Astrocyte of the spinal cord (primary cell): Measurements from ENCODE around the gene DSTYK.

Experiments used
- DNase-seq: peaks from one replicate; pipeline ENCODE4 v3.0.0; 2011; ENCODE audit warnings: low read depth, low spot score
- H3K4me3 ChIP-seq: 2 replicates; pipeline ENCODE4 v1.5.1; 2011; ENCODE audit warnings: low read depth, mild to moderate bottlenecking, low read length, moderate library complexity
- CTCF ChIP-seq: IDR thresholded peaks from 2 replicates; pipeline ENCODE4 v1.5.1; 2012; ENCODE audit warnings: low read depth, mild to moderate bottlenecking, low read length, inconsistent platforms
- in situ Hi-C: cut with HindIII; loops from 2 replicates; pipeline ENCODE4 v1.10.0; 2017; ENCODE audit warnings: low sequenced_read_pairs

DSTYK gene

DNA sequence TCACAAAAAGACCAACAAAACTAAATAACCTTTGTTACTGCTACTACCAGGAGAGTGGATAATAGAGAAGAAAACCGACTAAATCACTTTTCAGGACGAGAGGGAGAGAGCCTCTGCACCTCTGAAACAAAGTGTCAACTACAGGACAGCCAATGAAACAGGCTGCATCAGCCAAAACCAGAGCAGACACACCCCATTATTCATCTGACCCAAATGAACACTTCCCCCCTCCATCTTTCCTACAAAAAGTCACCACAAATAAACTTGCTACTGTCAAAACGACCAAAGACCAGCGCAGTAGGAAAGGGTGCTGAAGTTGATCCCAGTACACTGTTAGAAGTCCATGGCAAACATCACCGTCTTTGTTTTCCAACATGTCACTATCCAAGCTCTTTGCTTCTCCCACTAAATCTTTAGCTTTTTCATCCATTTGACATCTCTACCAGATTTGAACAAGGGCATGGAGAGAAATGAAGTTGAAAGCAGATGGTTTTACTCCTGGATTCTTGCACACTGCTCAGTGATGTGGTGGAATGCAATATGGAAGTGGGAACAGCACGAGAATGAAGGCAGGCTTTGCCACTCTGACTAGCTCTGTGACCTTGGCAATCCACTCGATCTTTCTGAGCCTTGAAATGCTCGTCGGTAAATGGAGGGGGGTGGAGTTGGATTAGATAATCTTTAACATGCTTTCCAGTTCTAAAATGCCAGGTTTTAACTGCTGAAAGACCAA is 20.5 kb downstream of the DSTYK start:
- no peak for DNase-seq
- TF ChIP-seq CTCF = no peak
- H3K4me3 ChIP-seq = no peak overlapping the region
- in situ Hi-C loops = no loop called here

DNA sequence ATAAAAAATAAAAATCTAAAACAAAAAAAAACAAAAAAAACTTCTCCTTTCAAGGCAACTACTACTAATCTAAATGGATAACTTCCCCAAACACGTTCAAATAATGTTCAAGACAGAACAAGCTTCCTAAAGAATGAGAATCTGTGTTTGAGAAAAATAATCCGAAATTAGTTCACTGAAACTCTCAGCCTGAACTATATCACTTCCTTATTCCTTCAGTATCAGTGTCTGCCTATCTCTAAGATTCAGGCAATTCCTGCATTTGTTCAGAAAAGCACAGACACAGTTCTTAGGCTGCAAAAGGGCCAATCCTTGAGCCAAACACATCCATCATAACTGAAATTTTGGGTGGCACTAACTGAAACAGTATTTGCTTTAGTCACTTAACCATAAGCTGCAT is 22.4 kb downstream of the DSTYK start:
- H3K4me3 ChIP-seq = no peak overlapping the region
- in situ Hi-C loops = no loop called here
- no peak for DNase-seq
- no peak for TF ChIP-seq CTCF

GRCh38 chr1:205188596-205188995 is 22.9 kb downstream of the DSTYK start:
- in situ Hi-C loops = no loop called here
- no peak for TF ChIP-seq CTCF
- H3K4me3 ChIP-seq = no peak overlapping the region
- no peak for DNase-seq

DNA sequence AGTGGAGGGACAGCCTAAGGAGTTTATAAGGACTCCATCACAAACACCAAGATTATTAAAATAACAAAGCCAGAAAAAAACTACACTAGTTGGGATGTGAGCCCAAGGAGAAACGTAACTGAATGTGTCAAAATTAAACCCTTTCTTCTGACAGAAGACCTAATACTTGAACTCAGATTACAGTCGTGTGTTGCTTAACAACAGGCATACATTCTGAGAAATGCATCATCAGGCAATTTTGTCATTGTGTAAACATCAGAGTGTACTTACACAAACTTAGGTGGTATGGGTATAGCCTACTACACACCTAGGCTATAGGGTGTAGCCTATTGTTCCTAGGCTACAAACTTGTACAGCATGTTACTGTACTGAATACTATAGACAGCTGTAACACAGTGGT is 23.4 kb downstream of the DSTYK start:
- in situ Hi-C loops = no loop called here
- no peak for DNase-seq
- H3K4me3 ChIP-seq = no peak overlapping the region
- TF ChIP-seq CTCF = no peak

- in situ Hi-C loops = no loop called here
- no peak for TF ChIP-seq CTCF
- H3K4me3 ChIP-seq = no peak overlapping the region
- DNase-seq = no peak
Measured at GRCh38 chr1:205187420-205187819, 24.1 kb downstream of the DSTYK start.

- TF ChIP-seq CTCF = no peak
- DNase-seq = no peak
- H3K4me3 ChIP-seq = no peak overlapping the region
- in situ Hi-C loops = no loop called here
Measured at GRCh38 chr1:205186191-205186590, 25.3 kb downstream of the DSTYK start.
